GM12878 (cell line): ENCODE measurements around the gene TRPC6. TPM values are rescaled to one million over a fixed set of nuclear protein-coding genes. Genes with fewer than 3 reads are reported as not detected.

ENCODE experiments used
- ATAC-seq: fragments of 200-7000 bp; cut with Tn5 transposase; 3 replicates; pipeline ENCODE4 v1.9.1; 2020; ENCODE audit warnings: mild to moderate bottlenecking, moderate library complexity
- BruUV-seq: library from RNA; stranded (reverse); fragments of 400-500 nt; replicated peaks from 2 replicates; lab custom pipeline; 2021; lab: Mats Ljungman, UMichigan
- CTCF ChIA-PET: fragments of 300-600 bp; sonication (Branson Sonifier 250); formaldehyde crosslinking; extraction: SDS; loops from one replicate; lab custom pipeline; 2021; ENCODE audit warnings: inconsistent platforms; lab: Yijun Ruan, JAX
- POLR2A ChIA-PET: fragments of 350-600 bp; formaldehyde crosslinking; extraction: SDS; loops from one replicate; lab custom pipeline; 2021; ENCODE audit warnings: inconsistent platforms; lab: Charles Lee
- RAD21 ChIA-PET: fragments of 300-600 bp; sonication (Branson Sonifier 250); formaldehyde crosslinking; loops from one replicate; lab custom pipeline; 2023; ENCODE audit warnings: antibody characterized with exemption; ENCODE audit not compliant: unreplicated experiment; lab: Charles Lee
- SMC1A ChIA-PET: fragments of 300-600 bp; sonication (Branson Sonifier 250); formaldehyde crosslinking; loops from one replicate; lab custom pipeline; 2023; ENCODE audit not compliant: unreplicated experiment, uncharacterized antibody; lab: Charles Lee
- DNase-seq: peaks from one replicate; pipeline ENCODE4 v3.0.0-alpha.2; 2011; ENCODE audit warnings: low read depth, low spot score
- FAIRE-seq: peaks from 3 replicates; lab custom pipeline; 2011; peaks lifted over from hg19 to GRCh38; lab: Jason Lieb, UNC
- H2AFZ ChIP-seq: 2 replicates; pipeline ENCODE4 v1.6.0; 2011; ENCODE audit warnings: low read depth, low read length, control low read depth; ENCODE audit not compliant: control insufficient read depth
- H3K27ac ChIP-seq: 2 replicates; pipeline ENCODE4 v1.5.1; 2011; ENCODE audit warnings: control low read depth; ENCODE audit not compliant: control insufficient read depth, insufficient read depth
- H3K27me3 ChIP-seq, 2 experiments: replicated peaks in 1 of 2; 2 replicates each; pipeline versions ENCODE4 v1.6.0 to v1.6.1; 2011; ENCODE audit warnings: low read length in 1 of 2; ENCODE audit not compliant: control insufficient read depth in 2 of 2, insufficient read depth in 2 of 2
- H3K36me3 ChIP-seq, 2 experiments: 2 replicates each; pipeline ENCODE4 v1.5.1; 2011; ENCODE audit warnings: low read length in 1 of 2; ENCODE audit not compliant: control insufficient read depth in 2 of 2, insufficient read depth in 2 of 2
- H3K4me1 ChIP-seq: 2 replicates; pipeline ENCODE4 v1.6.1; 2011; ENCODE audit warnings: mild to moderate bottlenecking, low read length, moderate library complexity, mixed read lengths; ENCODE audit not compliant: control insufficient read depth, insufficient read depth
- H3K4me2 ChIP-seq: 2 replicates; pipeline ENCODE4 v1.6.0; 2011; ENCODE audit warnings: control low read depth; ENCODE audit not compliant: control insufficient read depth, insufficient read depth
- H3K4me3 ChIP-seq: fragments of 200-600 bp; sonication (generic); 2 replicates; pipeline ENCODE4 v1.5.1; 2016
- H3K79me2 ChIP-seq: 2 replicates; pipeline ENCODE4 v1.6.0; 2011; ENCODE audit warnings: low read length; ENCODE audit not compliant: control insufficient read depth, insufficient read depth
- H3K9ac ChIP-seq: 2 replicates; pipeline ENCODE4 v1.8.0; 2011; ENCODE audit warnings: low read length, control low read depth, mixed read lengths; ENCODE audit not compliant: control insufficient read depth, insufficient read depth
- H3K9me3 ChIP-seq: replicated peaks from 3 replicates; pipeline ENCODE4 v1.5.1; 2011; ENCODE audit warnings: mild to moderate bottlenecking, low read length; ENCODE audit not compliant: control insufficient read depth, insufficient read depth
- H4K20me1 ChIP-seq: 2 replicates; pipeline ENCODE4 v1.6.0; 2011; ENCODE audit not compliant: control insufficient read depth, insufficient read depth
- CBX3 ChIP-seq: fragments of 200-600 bp; sonication (generic); IDR thresholded peaks from 2 replicates; pipeline ENCODE4 v1.6.1; 2016; ENCODE audit warnings: low read depth, borderline replicate concordance
- CEBPB ChIP-seq, 2 experiments: fragments of 150-350 bp in 1 of 2; IDR thresholded peaks; 2 replicates each; pipeline ENCODE4 v1.6.1; 2012 to 2014; ENCODE audit warnings: low read depth in 2 of 2, low read length in 2 of 2, borderline replicate concordance in 1 of 2, inconsistent platforms in 1 of 2
- CHD4 ChIP-seq: fragments of 200-600 bp; sonication (generic); IDR thresholded peaks from 2 replicates; pipeline ENCODE4 v1.6.1; 2016; ENCODE audit warnings: mild to moderate bottlenecking
- E2F8 ChIP-seq: fragments of 450-650 bp; IDR thresholded peaks from 2 replicates; pipeline ENCODE4 v1.6.1; 2018; ENCODE audit warnings: mild to moderate bottlenecking, low read depth, moderate library complexity; ENCODE audit not compliant: partially characterized antibody
- EGR1 ChIP-seq, 2 experiments: IDR thresholded peaks; 1 replicate in 1 of 2; 2 replicates in 1 of 2; pipeline ENCODE4 v1.6.1; 2011 to 2012; ENCODE audit warnings: low read depth in 2 of 2, low read length in 2 of 2, borderline replicate concordance in 1 of 2, mild to moderate bottlenecking in 1 of 2, moderate library complexity in 1 of 2
- GABPA ChIP-seq: IDR thresholded peaks from 2 replicates; pipeline ENCODE4 v1.6.1; 2014; ENCODE audit warnings: antibody characterized with exemption, low read depth, mild to moderate bottlenecking, inconsistent platforms
- IRF3 ChIP-seq: fragments of 450-650 bp; IDR thresholded peaks from 2 replicates; pipeline ENCODE4 v1.6.1; 2014; ENCODE audit warnings: mild to moderate bottlenecking
- KAT2A ChIP-seq: conservative IDR thresholded peaks from 2 replicates; pipeline ENCODE4 v1.6.1; 2011; ENCODE audit warnings: low read depth, low read length; ENCODE audit not compliant: control insufficient read depth
- MXI1 ChIP-seq: fragments of 150-350 bp; IDR thresholded peaks from 2 replicates; pipeline ENCODE4 v1.6.1; 2011; ENCODE audit warnings: low read depth, mild to moderate bottlenecking, inconsistent platforms, low read length, improper control_type of control experiment
- NR2C2 ChIP-seq: IDR thresholded peaks from 2 replicates; pipeline ENCODE4 v1.6.1; 2011; ENCODE audit warnings: borderline replicate concordance, low read depth; ENCODE audit not compliant: control insufficient read depth, insufficient read length
- SPI1 ChIP-seq: IDR thresholded peaks from 2 replicates; pipeline ENCODE4 v1.6.1; 2011; ENCODE audit warnings: low read depth, mild to moderate bottlenecking, low read length, moderate library complexity, borderline replicate concordance; ENCODE audit not compliant: insufficient read depth
- SUPT20H ChIP-seq: IDR thresholded peaks from 2 replicates; pipeline ENCODE4 v1.6.1; 2011; ENCODE audit warnings: low read depth, mild to moderate bottlenecking, low read length, moderate library complexity, borderline replicate concordance; ENCODE audit not compliant: control insufficient read depth
- TARDBP ChIP-seq: IDR thresholded peaks from 2 replicates; pipeline ENCODE4 v1.6.1; 2016; ENCODE audit warnings: borderline replicate concordance
- TBL1XR1 ChIP-seq: IDR thresholded peaks from 2 replicates; pipeline ENCODE4 v1.6.1; 2012; ENCODE audit warnings: low read depth, low read length, improper control_type of control experiment
- USF1 ChIP-seq: IDR thresholded peaks from 2 replicates; pipeline ENCODE4 v1.6.1; 2011; ENCODE audit warnings: borderline replicate concordance, low read depth, mild to moderate bottlenecking, moderate library complexity, mixed read lengths, low read length; ENCODE audit not compliant: insufficient read depth; ENCODE audit errors: extremely low read length
- YY1 ChIP-seq: IDR thresholded peaks from 2 replicates; pipeline ENCODE4 v1.6.1; 2011; ENCODE audit warnings: low read depth, mild to moderate bottlenecking, low read length
- ZNF24 ChIP-seq: fragments of 450-650 bp; IDR thresholded peaks from 2 replicates; pipeline ENCODE4 v1.6.1; 2017; ENCODE audit warnings: antibody characterized with exemption, mild to moderate bottlenecking
- ZZZ3 ChIP-seq: IDR thresholded peaks from 2 replicates; pipeline ENCODE4 v1.6.1; 2011; ENCODE audit warnings: low read depth; ENCODE audit not compliant: control insufficient read depth, insufficient read length
- WGBS: methylation state at CpG from one replicate; pipeline ENCODE4 v1.1.6; 2016; ENCODE audit warnings: low lambda C conversion rate; ENCODE audit not compliant: insufficient replicate concordance, insufficient coverage; ENCODE audit errors: missing lambda C conversion rate; 5-methylcytosine and 5-hydroxymethylcytosine counted together
- in situ Hi-C: fragments of 300-500 bp; cut with MboI; formaldehyde crosslinking; loops from 9 replicates; pipeline ENCODE4 v1.14.3; 2018; ENCODE audit warnings: mixed read lengths
- intact Hi-C: fragments of 100-400 bp; cut with micrococcal nuclease; formaldehyde crosslinking; loops from one replicate; pipeline ENCODE4 v1.14.2; 2022; ENCODE audit not compliant: unreplicated experiment
- polyA plus RNA-seq, 11 experiments: library from polyadenylated mRNA; depleted of rRNA in 4 of 11; unstranded in 6 of 11; stranded (reverse) in 5 of 11; fragments of >200 nt; fragmentation: Nextera tagmentation in 4 of 11; fragmentation: Illumina TruSeq in 1 of 11; extraction: Ambion mirVana in 4 of 11; extraction: Trizol in 1 of 11; gene quantifications; 1 replicate in 1 of 11; 2 replicates in 10 of 11; pipeline versions ENCODE4 v1.2.1 to v1.2.3, GENCODE V29; 2011 to 2016; ENCODE audit warnings: inconsistent platforms in 2 of 11, missing spikeins in 2 of 11, low read depth in 1 of 11
- total RNA-seq, 4 experiments: library from RNA; depleted of rRNA in 3 of 4; stranded (reverse); fragments of >200 nt in 3 of 4; fragmentation: Illumina TruSeq in 1 of 4; extraction: Trizol in 1 of 4; gene quantifications; 2 replicates each; pipeline versions ENCODE4 v1.2.1 to v1.2.3, GENCODE V29; 2013 to 2021
- TF ChIP-seq, protein P1 (sequence below): IDR thresholded peaks from 2 replicates; pipeline ENCODE4 v1.6.1; 2011; ENCODE audit warnings: borderline replicate concordance, low read depth, mild to moderate bottlenecking, moderate library complexity, low read length; ENCODE audit not compliant: insufficient read depth, poor library complexity, severe bottlenecking

TRPC6 gene
- total and polyA plus RNA-seq, 10 of the 15 experiments (the other 5 are each of a cell fraction or from before 2014, with no cell fraction given) = not detected

DNA sequence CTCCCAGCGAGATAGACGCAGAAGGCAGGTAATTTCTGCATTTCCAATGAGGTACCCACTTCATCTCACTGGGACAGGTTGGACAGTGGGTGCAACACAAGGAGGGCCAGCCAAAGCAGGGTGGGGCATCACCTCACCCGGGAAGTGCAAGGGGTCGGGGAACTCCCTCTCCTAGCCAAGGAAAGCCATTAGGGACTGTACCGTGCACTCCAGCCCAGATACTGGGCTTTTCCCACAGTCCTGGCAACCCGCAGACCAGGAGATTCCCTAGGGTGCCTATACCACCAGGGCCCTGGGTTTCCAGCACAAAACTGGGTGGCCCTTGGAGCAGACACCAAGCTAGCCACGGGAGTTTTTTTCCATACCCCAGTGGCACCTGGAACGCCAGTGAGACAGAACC lies 17.2 kb downstream of the TRPC6 start:
- ATAC-seq (no peak), FAIRE-seq (no peak), DNase-seq (no peak)
- H3K4me3 ChIP-seq = no peak overlapping the region
- H3K4me1 ChIP-seq = no peaks in the 10 kb centered on the region
- ChIA-PET SMC1A (no interaction called here), RAD21 (no interaction called here), CTCF (no interaction called here), POLR2A (no interaction called here)
- H2AFZ ChIP-seq = no peak overlapping the region
- no peaks in the 10 kb centered on the region for H4K20me1 ChIP-seq
- BruUV-seq = no TSS peak
- WGBS = 27% methylated on average over 8 of the region's 8 CpGs
- no peaks in the 10 kb centered on the region for H3K79me2 ChIP-seq
- no peaks in the 10 kb centered on the region for H3K27me3 ChIP-seq
- no peaks in the 10 kb centered on the region for H3K9me3 ChIP-seq
- TF ChIP-seq E2F8 (no peak), NR2C2 (no peak), EGR1 (IDR thresholded peaks at IDR 0.05; ENCODE audit: borderline replicate concordance in 1 of 2, low read depth in 2 of 2, low read length in 2 of 2) (no peak), KAT2A (no peak), CEBPB (IDR thresholded peaks at IDR 0.05; ENCODE audit: borderline replicate concordance in 1 of 2, low read depth in 2 of 2, low read length in 2 of 2) (no peak), USF1 (no peak), CBX3 (no peak), GABPA (no peak), SPI1 (no peak), TBL1XR1 (no peak), MXI1 (no peak), ZZZ3 (no peak), YY1 (no peak), SUPT20H (no peak), ZNF24 (no peak), CHD4 (no peak), IRF3 (no peak), TARDBP (no peak)
- TF ChIP-seq, protein P1, sequence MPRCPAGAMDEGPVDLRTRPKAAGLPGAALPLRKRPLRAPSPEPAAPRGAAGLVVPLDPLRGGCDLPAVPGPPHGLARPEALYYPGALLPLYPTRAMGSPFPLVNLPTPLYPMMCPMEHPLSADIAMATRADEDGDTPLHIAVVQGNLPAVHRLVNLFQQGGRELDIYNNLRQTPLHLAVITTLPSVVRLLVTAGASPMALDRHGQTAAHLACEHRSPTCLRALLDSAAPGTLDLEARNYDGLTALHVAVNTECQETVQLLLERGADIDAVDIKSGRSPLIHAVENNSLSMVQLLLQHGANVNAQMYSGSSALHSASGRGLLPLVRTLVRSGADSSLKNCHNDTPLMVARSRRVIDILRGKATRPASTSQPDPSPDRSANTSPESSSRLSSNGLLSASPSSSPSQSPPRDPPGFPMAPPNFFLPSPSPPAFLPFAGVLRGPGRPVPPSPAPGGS = no peak
- H3K27ac ChIP-seq = no peak overlapping the region
- H3K4me2 ChIP-seq = no peak overlapping the region
- in situ Hi-C loops (no loop called here), intact Hi-C loops (no loop called here)
- no peaks in the 10 kb centered on the region for H3K36me3 ChIP-seq
- H3K9ac ChIP-seq = no peak overlapping the region
